HCT116 (cell line): ENCODE measurements around the gene ZBTB8B. TPM values are rescaled to one million over a fixed set of nuclear protein-coding genes. Genes with fewer than 3 reads are reported as not detected.
"Not testable (repeated sequence)": the region's sequence is repeated elsewhere in the genome, so short reads cannot be mapped to it uniquely, and the experiment has no call there.

Source experiments
- ATAC-seq: fragments of 200-7000 bp; cut with Tn5 transposase; 2 replicates; pipeline ENCODE4 v1.9.1; 2020; ENCODE audit warnings: mild to moderate bottlenecking, moderate library complexity
- BruUV-seq: library from RNA; stranded (reverse); fragments of 400-500 nt; replicated peaks from 2 replicates; lab custom pipeline; 2021; lab: Mats Ljungman, UMichigan
- CTCF ChIA-PET: fragments of 300-600 bp; sonication (Branson Sonifier 250); formaldehyde crosslinking; loops from one replicate; lab custom pipeline; 2021; ENCODE audit warnings: antibody characterized with exemption; lab: Charles Lee
- POLR2A ChIA-PET: fragments of 300-600, 350-600 bp; sonication (Branson Sonifier 250); formaldehyde crosslinking; loops from one replicate; lab custom pipeline; 2021; ENCODE audit warnings: antibody characterized with exemption; lab: Charles Lee
- RAD21 ChIA-PET, 2 experiments: fragments of 300-600 bp; sonication (Branson Sonifier 250); formaldehyde crosslinking; loops; one replicate each; lab custom pipeline; 2023; ENCODE audit warnings: low total read pairs in 2 of 2; ENCODE audit not compliant: uncharacterized antibody in 2 of 2, unreplicated experiment in 2 of 2, low non-redundant PET in 1 of 2; lab: Charles Lee
- DNase-seq: peaks from one replicate; pipeline ENCODE4 v3.0.0-alpha.2; 2010; ENCODE audit warnings: low read depth, low spot score
- H2AFZ ChIP-seq: fragments of 200-600 bp; shearing (Covaris generic), sonication (generic); 2 replicates; pipeline ENCODE4 v1.6.1; 2017; ENCODE audit warnings: low read depth, mixed run types, mixed read lengths, antibody characterized with exemption, low read length; ENCODE audit not compliant: poor library complexity, severe bottlenecking
- H3K27ac ChIP-seq: 2 replicates; pipeline ENCODE4 v1.5.1; 2012; ENCODE audit warnings: low read depth, low read length
- H3K27me3 ChIP-seq: fragments of 200-600 bp; sonication (generic); 2 replicates; pipeline ENCODE4 v1.6.1; 2016; ENCODE audit warnings: mixed run types, low read length, mixed read lengths; ENCODE audit not compliant: insufficient read depth
- H3K36me3 ChIP-seq, 2 experiments: fragments of 200-500 bp in 1 of 2; fragments of 200-600 bp in 1 of 2; sonication (Bioruptor generic) in 1 of 2; sonication (generic) in 1 of 2; 2 replicates each; pipeline versions ENCODE4 v1.5.1 to v1.6.1; 2014 to 2016; ENCODE audit warnings: low read length in 2 of 2, inconsistent platforms in 1 of 2, mixed read lengths in 1 of 2, mixed run types in 1 of 2; ENCODE audit not compliant: insufficient read depth in 2 of 2, control insufficient read depth in 1 of 2
- H3K4me1 ChIP-seq, 2 experiments: fragments of 200-600 bp in 1 of 2; sonication (generic) in 1 of 2; 2 replicates each; pipeline versions ENCODE4 v1.5.1 to v1.6.1; 2012 to 2017; ENCODE audit warnings: low read length in 2 of 2, inconsistent platforms in 1 of 2, mild to moderate bottlenecking in 1 of 2, mixed read lengths in 1 of 2, mixed run types in 1 of 2, moderate library complexity in 1 of 2; ENCODE audit not compliant: insufficient read depth in 2 of 2, control insufficient read depth in 1 of 2
- H3K4me2 ChIP-seq: fragments of 200-600 bp; sonication (generic); 2 replicates; pipeline ENCODE4 v1.6.1; 2017; ENCODE audit warnings: mixed run types, low read length, mixed read lengths
- H3K4me3 ChIP-seq, 2 experiments: fragments of 200-600 bp in 1 of 2; sonication (generic) in 1 of 2; replicated peaks in 1 of 2; 2 replicates each; pipeline ENCODE4 v1.5.1; 2011 to 2016; ENCODE audit warnings: low read length in 2 of 2, control low read depth in 1 of 2, low read depth in 1 of 2, mild to moderate bottlenecking in 1 of 2, mixed read lengths in 1 of 2, mixed run types in 1 of 2
- H3K79me2 ChIP-seq: fragments of 200-600 bp; sonication (generic); 2 replicates; pipeline ENCODE4 v1.6.1; 2017; ENCODE audit warnings: mild to moderate bottlenecking, mixed run types, low read length, moderate library complexity, mixed read lengths; ENCODE audit not compliant: insufficient read depth
- H3K9ac ChIP-seq: fragments of 200-600 bp; sonication (generic); 2 replicates; pipeline ENCODE4 v1.6.1; 2016; ENCODE audit warnings: low read length, mixed read lengths
- H3K9me2 ChIP-seq: fragments of 200-600 bp; sonication (generic), shearing (Covaris generic); 2 replicates; pipeline ENCODE4 v1.6.1; 2017; ENCODE audit warnings: mixed run types, mild to moderate bottlenecking, moderate library complexity; ENCODE audit not compliant: insufficient read depth
- H3K9me3 ChIP-seq, 2 experiments: fragments of 200-500 bp in 1 of 2; fragments of 200-600 bp in 1 of 2; sonication (Bioruptor generic) in 1 of 2; sonication (generic) in 1 of 2; 2 replicates each; pipeline ENCODE4 v1.6.1; 2014 to 2017; ENCODE audit warnings: low read length in 2 of 2, mixed read lengths in 2 of 2, inconsistent platforms in 1 of 2, low read depth in 1 of 2, mild to moderate bottlenecking in 1 of 2, mixed run types in 1 of 2, moderate library complexity in 1 of 2; ENCODE audit not compliant: control insufficient read depth in 1 of 2, insufficient read depth in 1 of 2
- H4K20me1 ChIP-seq: fragments of 200-600 bp; sonication (generic), shearing (Covaris generic); 2 replicates; pipeline ENCODE4 v1.6.1; 2017; ENCODE audit warnings: mixed run types, mild to moderate bottlenecking, moderate library complexity; ENCODE audit not compliant: insufficient read depth
- REST ChIP-seq: IDR thresholded peaks from 2 replicates; pipeline ENCODE4 v1.6.1; 2012; ENCODE audit warnings: low read depth
- ZFX ChIP-seq: fragments of 450-650 bp; IDR thresholded peaks from 2 replicates; pipeline ENCODE4 v1.6.1; 2017
- intact Hi-C: fragments of 100-400 bp; cut with micrococcal nuclease; formaldehyde crosslinking; loops from 2 replicates; pipeline ENCODE4 v1.10.0; 2022
- total RNA-seq: library from RNA; stranded (reverse); gene quantifications from one replicate; pipeline ENCODE4 v1.2.1, GENCODE V29; 2021; ENCODE audit not compliant: unreplicated experiment

ZBTB8B gene
- total RNA-seq, 1 experiment from 2014 or later: 0.25 TPM

- CTCF ChIA-PET: no interaction called here
- Histone ChIP-seq H3K27ac (no peak overlapping the region), H3K9ac (no peak overlapping the region)
- intact Hi-C loops: no loop called here
- TF ChIP-seq REST (no peak), ZFX (no peak)
- TF ChIP-seq, all 23 proteins: peak for 0
- Histone ChIP-seq H3K9me3 (no peaks in the 10 kb centered on the region), H3K9me2 (no peaks in the 10 kb centered on the region), H2AFZ (no peak overlapping the region), H3K79me2 (no peaks in the 10 kb centered on the region), H3K4me1 (no peaks in the 10 kb centered on the region), H3K4me2 (no peak overlapping the region), H4K20me1 (no peaks in the 10 kb centered on the region), H3K27me3 (no peaks in the 10 kb centered on the region), H3K4me3 (no peak overlapping the region), H3K36me3 (no peaks in the 10 kb centered on the region)
- no TSS peak for BruUV-seq
- DNase-seq (no peak), ATAC-seq (no peak)
- ChIA-PET POLR2A (no interaction called here), RAD21 (no interaction called here)
Observed at GRCh38 chr1:32438136-32438535, 26.7 kb upstream of the ZBTB8B start.

- H3K4me2 ChIP-seq, H3K9ac ChIP-seq, H3K9me3 ChIP-seq, H3K36me3 ChIP-seq, intact Hi-C loops, CTCF ChIA-PET, H3K27me3 ChIP-seq, H2AFZ ChIP-seq, RAD21 ChIA-PET, BruUV-seq, H3K27ac ChIP-seq, DNase-seq, H3K79me2 ChIP-seq, H4K20me1 ChIP-seq, ATAC-seq, POLR2A ChIA-PET, H3K9me2 ChIP-seq, H3K4me1 ChIP-seq, H3K4me3 ChIP-seq: not testable (repeated sequence)
Observed at GRCh38 chr1:32438777-32439176, 26.1 kb upstream of the ZBTB8B start.

- CTCF ChIA-PET, DNase-seq, RAD21 ChIA-PET, H3K36me3 ChIP-seq, POLR2A ChIA-PET, ATAC-seq, H4K20me1 ChIP-seq, H3K79me2 ChIP-seq, H3K4me3 ChIP-seq, H3K9ac ChIP-seq, H2AFZ ChIP-seq, H3K9me2 ChIP-seq, H3K4me2 ChIP-seq, H3K9me3 ChIP-seq, intact Hi-C loops, H3K27ac ChIP-seq, H3K4me1 ChIP-seq, H3K27me3 ChIP-seq, BruUV-seq: not testable (repeated sequence)
Observed at GRCh38 chr1:32441467-32441866, 23.4 kb upstream of the ZBTB8B start.
